Esophagus muscularis mucosa (tissue), 3 donors: ENCODE data around the gene ARMC10.

Experiments
- CTCF ChIP-seq, 3 experiments: fragments of 200-600 bp in 2 of 3; fragments of 450-650 bp in 1 of 3; sonication (generic) in 2 of 3; IDR thresholded peaks; one replicate each; pipeline ENCODE4 v1.5.1; 2017 to 2019; ENCODE audit warnings: antibody characterized with exemption in 3 of 3, mild to moderate bottlenecking in 2 of 3, moderate library complexity in 1 of 3
- POLR2A ChIP-seq: fragments of 450-650 bp; IDR thresholded peaks from one replicate; pipeline ENCODE4 v1.6.1; 2017; ENCODE audit warnings: antibody characterized with exemption, moderate library complexity, mild to moderate bottlenecking, low read depth
- POLR2AphosphoS5 ChIP-seq, 2 donors: sonication (generic); formaldehyde crosslinking; IDR thresholded peaks; one replicate each; pipeline ENCODE4 v1.6.1; 2017; ENCODE audit warnings: antibody characterized with exemption in 2 of 2

GRCh38 chr7:103134836-103135554 is 60.1 kb downstream of the ARMC10 start:
- no peak for TF ChIP-seq POLR2A
- TF ChIP-seq POLR2AphosphoS5 (IDR thresholded peaks at IDR 0.05), result no peak
- no peak for TF ChIP-seq CTCF (IDR thresholded peaks at IDR 0.05)
